ENCODE data around the gene KCTD10.

GRCh38 chr12:109485201-109485600 lies 8.1 kb upstream of the KCTD10 start:
- TF ChIP-seq REST (IDR thresholded peaks at IDR 0.05; ENCODE audit: low read depth) (no peak), YY1 (IDR thresholded peaks at IDR 0.05; ENCODE audit: low read depth) (no peak)

Data from Ishikawa (cell line).